ENCODE results near the gene KIF6.
A peak's percentile ranks its signal among the peaks of the same experiment; 100 is the strongest.
"Not testable (repeated sequence)": the region's sequence is repeated elsewhere in the genome, so short reads cannot be mapped to it uniquely, and the experiment has no call there.

KIF6 gene

DNA sequence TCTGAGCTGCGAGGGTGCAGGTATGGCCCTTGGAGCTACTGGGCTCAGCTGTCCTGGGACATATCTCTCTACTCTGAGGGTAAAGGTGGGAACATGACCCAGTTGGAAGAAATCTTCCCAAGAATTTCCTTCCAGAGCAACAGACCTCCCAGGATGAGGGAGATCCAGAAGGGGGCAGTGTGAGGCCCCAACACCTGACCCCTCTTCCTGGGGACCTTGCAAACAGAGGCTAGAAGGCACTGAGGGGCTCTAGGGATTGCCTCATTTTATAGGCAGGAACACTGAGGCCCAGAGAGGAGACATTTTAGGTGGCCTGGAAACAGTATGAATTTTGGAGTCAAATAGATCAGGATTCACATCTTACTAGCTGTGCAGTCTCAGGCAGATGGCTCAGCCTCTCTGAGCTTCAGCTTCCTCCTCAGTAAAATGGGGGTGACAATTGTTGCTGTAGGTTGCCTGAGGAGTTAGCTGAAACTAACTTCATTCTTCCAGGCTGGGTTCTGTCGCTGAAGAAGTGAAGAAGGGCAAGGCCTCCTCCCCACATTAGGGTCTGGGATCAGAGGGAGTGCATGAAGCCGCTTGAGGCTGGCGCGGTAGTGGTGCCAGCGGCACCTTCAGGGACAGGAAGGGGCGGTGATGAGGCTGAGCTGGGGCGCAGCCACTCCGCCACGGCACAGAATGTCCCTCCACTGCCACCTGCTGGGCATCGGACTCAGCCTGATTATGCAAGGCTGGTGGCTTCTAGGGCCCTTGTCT, 422.4 kb downstream of the KIF6 start:
- DNase-seq = peak; percentile 22

DNA sequence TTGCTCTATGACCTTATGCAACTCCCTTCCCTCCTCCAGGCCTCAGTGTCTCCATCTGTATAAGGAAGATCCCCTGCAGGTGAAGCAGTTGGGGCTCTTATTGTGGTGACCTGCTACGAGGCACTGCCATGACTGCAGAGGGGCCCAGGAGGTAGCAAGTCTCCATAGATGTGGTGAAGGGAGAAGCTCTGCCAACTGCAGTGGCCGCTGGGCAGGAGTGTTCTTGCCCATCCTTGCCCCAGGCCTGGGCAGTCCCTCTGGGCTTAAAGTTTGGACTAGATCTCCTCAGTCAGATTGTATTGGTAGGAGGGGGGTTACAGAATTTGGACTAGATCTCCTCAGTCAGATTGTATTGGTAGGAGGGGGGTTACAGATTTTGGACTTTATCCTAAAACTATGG, 423.2 kb downstream of the KIF6 start:
- DNase-seq = no peak

GRCh38 chr6:39301606-39302005, 423.6 kb downstream of the KIF6 start:
- no peak for DNase-seq

- DNase-seq = no peak
Observed at GRCh38 chr6:39300739-39301138, 424.5 kb downstream of the KIF6 start.

- no peak for DNase-seq
Observed at GRCh38 chr6:39298061-39298460, 427.1 kb downstream of the KIF6 start.

DNA sequence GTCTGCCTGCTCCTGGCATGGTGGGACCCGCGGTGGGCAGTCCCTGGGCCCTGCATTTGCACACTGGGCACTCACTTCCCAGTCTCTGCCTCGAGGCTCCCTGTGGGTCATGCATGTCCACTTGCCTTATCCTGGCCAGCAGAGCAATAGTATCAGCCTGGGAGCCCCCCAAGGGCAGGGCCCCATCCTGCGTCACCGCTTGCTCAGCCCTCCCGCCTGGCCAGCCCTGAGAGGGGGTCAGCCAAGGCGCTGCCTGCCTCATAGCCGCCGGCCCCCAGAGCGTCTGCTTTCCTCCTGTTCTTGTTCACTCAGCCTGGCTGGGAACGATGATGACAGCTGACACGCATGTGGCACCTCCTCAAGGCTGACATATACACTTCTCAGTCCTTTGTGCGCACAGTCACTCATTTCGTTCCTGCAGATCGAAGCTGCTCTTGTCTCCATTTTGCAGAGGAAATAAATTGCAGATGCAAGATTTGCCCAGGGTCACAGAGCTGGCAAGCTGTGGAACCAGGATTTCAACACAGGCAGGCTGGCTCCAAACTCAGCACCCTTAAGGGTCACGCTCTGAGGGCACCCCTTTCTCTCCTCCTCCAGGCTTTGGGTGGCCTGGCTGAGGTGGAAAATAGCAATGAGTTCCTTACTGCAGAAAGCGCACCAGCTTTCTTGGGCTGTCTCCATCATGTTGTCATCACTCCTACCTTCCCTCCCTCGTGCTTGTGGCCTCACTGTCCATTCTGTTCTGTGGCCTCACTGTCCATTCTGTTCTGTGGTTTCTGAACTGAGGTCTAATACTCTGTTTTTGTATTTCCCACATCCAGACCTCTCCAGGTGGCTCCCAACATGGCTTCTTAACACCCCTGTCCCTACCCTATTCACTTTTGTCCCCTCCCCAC, 428.2 kb downstream of the KIF6 start:
- DNase-seq = no peak

GRCh38 chr6:39295611-39296011, 429.6 kb downstream of the KIF6 start:
- no peak for DNase-seq

DNA sequence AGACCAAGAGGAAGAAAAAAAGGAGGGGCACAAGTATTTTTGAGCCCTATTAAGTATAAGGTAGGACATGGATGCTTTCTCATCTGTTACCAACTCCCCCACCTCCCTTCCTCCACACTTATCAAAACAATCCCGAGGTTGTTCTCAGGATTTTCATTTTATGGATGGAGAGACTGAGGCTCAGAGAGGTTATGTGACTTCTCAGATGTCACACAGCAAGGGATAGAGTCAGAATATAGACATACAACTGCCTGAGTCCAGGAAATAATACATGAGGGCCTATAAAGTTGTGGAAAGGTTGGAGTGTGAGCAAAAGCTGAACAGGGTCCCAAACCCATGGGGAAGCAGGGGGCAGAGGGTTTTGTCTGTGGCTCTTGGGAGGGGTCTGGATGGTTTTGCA, 430.3 kb downstream of the KIF6 start:
- no peak for DNase-seq

- DNase-seq = no peak
Observed at GRCh38 chr6:39294133-39294532, 431.1 kb downstream of the KIF6 start.

- DNase-seq = no peak
Observed at GRCh38 chr6:39292637-39293036, 432.6 kb downstream of the KIF6 start.

DNA sequence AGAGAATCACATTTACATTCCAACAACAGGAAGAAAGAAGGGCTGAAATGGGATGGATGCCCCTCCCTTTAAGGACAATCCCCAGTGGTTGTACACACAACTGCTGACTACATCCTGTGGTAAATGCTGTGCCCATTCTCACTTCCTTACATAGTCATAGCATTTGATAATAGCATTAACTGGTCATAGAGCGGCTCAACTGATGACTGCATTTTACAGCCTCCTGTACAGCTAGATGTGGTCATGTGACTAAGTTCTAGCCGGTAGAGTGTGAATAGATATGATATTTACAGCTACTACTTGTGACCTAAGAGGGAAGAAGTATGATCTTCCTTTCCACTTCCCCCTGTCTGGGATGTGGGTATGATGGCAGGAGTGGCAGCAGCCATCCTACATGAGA, 435.7 kb downstream of the KIF6 start:
- no peak for DNase-seq

DNA sequence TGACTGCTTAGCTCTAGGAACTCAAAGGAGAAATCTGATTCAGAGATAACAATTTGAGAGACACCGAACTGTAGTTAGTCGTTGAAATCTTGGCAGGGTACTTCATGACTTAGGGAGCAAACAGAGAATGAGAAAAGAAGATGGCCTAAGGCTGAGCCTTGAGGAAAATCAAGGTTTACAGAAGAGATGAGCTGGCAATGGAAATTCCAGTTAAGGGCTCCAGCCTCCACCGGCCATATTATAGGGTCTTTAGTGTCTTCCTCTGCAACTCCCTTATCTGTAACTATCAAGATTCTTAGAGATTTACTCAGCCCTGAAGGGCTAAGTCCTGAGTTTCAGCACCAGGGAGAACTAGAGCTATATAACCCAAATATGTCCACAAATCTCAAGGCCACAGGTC, 437.6 kb downstream of the KIF6 start:
- no peak for DNase-seq

- not testable (repeated sequence) for DNase-seq
Observed at GRCh38 chr6:39286596-39286995, 438.6 kb downstream of the KIF6 start.

GRCh38 chr6:39282774-39283173, 442.4 kb downstream of the KIF6 start:
- no peak for DNase-seq

DNA sequence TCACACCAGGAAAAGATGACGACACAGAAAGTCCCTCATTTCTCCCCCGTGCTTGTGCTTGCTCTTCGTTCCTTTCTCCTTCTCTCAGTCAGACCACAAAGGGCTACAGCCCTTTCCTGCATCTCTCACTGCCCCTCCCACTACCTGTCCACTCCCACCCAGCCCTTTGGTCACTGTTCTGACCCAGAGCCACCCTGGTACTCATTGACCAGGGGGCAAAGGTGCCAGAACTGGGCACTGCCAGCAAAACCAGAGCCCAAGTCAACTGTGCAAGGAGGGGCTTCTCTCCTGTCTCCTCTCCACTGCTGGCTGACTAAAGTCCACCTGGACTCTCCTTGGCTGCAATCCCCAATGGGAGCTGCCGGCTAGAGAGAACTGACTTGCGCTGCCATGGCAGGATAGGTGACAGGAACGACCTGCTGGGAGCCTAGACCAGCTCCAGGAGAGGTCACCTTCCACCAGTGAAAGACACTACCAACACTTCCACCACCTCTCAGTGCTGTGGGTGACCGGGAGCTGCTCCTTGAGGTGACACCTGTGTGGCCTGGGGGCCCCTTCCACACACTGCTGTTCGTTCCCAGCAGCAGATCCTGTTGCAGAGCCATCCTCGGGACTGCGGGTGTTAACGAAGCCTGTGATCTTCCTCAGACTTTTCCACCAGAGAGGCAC, 443.8 kb downstream of the KIF6 start:
- no peak for DNase-seq

DNA sequence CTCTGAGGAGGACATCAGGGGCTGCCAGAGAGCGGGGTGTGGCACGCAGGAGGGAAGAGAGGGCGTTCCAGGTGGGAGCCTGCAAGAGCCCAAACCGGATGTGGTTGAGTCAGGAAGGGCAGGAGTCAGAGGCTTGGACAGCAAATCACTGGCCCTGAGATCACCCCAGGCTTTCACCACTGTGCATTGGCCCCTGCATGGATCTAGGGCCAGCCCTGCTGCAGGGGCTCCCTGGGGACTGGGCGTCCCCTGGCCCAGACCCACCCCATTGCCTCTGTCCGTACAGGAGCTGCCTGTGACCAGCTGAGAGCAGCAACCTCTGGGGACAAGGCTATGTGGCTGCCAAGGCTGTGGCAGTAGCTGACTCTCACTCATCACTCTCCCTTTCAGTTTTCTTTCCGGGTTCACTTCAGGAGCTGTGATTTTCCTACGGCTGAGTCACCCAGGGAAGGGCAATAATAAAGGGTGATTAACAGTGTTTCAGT, 444.9 kb downstream of the KIF6 start:
- peak; percentile 26 for DNase-seq

All from DMS79 treated with DMSO at 0.1 percent for 48 hours (cell line).